PFSK-1 (cell line): ENCODE data around the gene PPP1R1B.

Source experiments
- FOXP2 ChIP-seq: optimal IDR thresholded peaks from 2 replicates; pipeline ENCODE3; 2011; ENCODE audit warnings: borderline replicate concordance, control low read depth, inconsistent platforms; ENCODE audit not compliant: insufficient read depth; ENCODE audit errors: extremely low read length, extremely low read depth
- POLR2AphosphoS5 ChIP-seq: IDR thresholded peaks from 2 replicates; pipeline ENCODE4 v1.6.1; 2012; ENCODE audit warnings: low read depth, mild to moderate bottlenecking, control low read depth, low read length, moderate library complexity
- REST ChIP-seq, 2 experiments: IDR thresholded peaks; 2 replicates each; pipeline versions ENCODE4 v1.6.1 to v1.8.0; 2011 to 2012; ENCODE audit warnings: low read depth in 2 of 2, low read length in 2 of 2, control low read depth in 1 of 2, inconsistent platforms in 1 of 2, mild to moderate bottlenecking in 1 of 2, moderate library complexity in 1 of 2; ENCODE audit not compliant: insufficient read depth in 1 of 2
- SIN3A ChIP-seq: IDR thresholded peaks from 2 replicates; pipeline ENCODE4 v1.6.1; 2012; ENCODE audit warnings: mild to moderate bottlenecking, low read length, moderate library complexity, borderline replicate concordance; ENCODE audit not compliant: insufficient read depth
- TAF1 ChIP-seq: IDR thresholded peaks from 2 replicates; pipeline ENCODE4 v1.6.1; 2012; ENCODE audit warnings: low read length, control low read depth, borderline replicate concordance; ENCODE audit not compliant: insufficient read depth

Gene PPP1R1B

DNA sequence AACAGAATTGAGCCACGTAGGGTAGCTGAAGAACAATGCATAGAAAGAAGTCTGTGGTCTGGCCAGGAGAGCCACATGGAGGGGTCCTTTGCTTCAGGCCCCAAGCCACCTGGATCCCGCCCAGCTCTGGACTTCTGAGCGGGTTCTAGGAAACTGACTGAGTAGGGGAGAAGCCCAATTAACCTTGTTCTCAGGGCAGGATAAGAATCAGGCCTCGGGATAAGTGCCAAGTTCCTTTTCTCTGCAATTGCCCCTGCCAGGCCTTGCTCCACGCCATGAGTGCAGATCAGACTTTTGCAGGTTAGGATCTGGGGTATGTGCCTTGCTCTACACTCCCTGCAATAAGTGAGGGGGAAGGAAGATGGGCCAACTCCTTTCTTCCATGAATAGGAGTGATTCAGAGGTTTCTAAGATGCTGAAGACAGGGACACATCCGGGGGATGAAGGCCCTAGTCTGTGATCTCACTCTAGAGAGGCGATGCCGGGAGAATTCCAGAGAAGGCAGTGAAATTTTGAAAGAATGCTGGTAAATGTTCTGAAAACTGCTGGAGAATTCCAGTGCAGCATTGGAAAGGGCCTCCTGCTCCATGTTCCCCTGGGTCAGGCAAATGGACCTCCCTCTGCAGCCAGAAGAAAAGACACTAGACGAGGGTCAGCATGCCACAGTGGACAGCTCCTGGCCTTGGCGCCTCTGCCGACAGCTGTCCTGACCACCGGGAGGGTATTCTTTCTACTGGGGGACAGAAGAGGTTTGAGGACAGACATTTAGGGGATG lies 24.8 kb upstream of the PPP1R1B start:
- TF ChIP-seq REST (IDR thresholded peaks at IDR 0.05; ENCODE audit: insufficient read depth in 1 of 2, low read depth in 2 of 2, low read length in 2 of 2): peak; percentile 73 to 88
- TF ChIP-seq SIN3A: no peak

- TF ChIP-seq REST (IDR thresholded peaks at IDR 0.05; ENCODE audit: insufficient read depth in 1 of 2, low read depth in 2 of 2, low read length in 2 of 2) (no peak), SIN3A (no peak), FOXP2 (no peak), POLR2AphosphoS5 (no peak), TAF1 (no peak)
Measured at GRCh38 chr17:39602533-39603303, 24.0 kb upstream of the PPP1R1B start.

GRCh38 chr17:39603304-39604016 lies 23.3 kb upstream of the PPP1R1B start:
- no peak for TF ChIP-seq REST (IDR thresholded peaks at IDR 0.05; ENCODE audit: insufficient read depth in 1 of 2, low read depth in 2 of 2, low read length in 2 of 2)
- no peak for TF ChIP-seq POLR2AphosphoS5

GRCh38 chr17:39604911-39605491 lies 21.8 kb upstream of the PPP1R1B start:
- no peak for TF ChIP-seq POLR2AphosphoS5
- no peak for TF ChIP-seq TAF1
- TF ChIP-seq REST (IDR thresholded peaks at IDR 0.05; ENCODE audit: insufficient read depth in 1 of 2, low read depth in 2 of 2, low read length in 2 of 2): no peak
- TF ChIP-seq SIN3A: no peak
- TF ChIP-seq FOXP2: no peak
